H1 (cell line): Measurements from ENCODE around the gene ZNF334.

ENCODE experiments used
- CHD1 ChIP-seq: IDR thresholded peaks from 2 replicates; pipeline ENCODE4 v1.6.1; 2012; ENCODE audit warnings: low read depth, low read length, improper control_type of control experiment
- GTF2F1 ChIP-seq: IDR thresholded peaks from 2 replicates; pipeline ENCODE4 v1.6.1; 2012; ENCODE audit warnings: low read depth, low read length, improper control_type of control experiment, borderline replicate concordance
- SIX5 ChIP-seq: IDR thresholded peaks from 2 replicates; pipeline ENCODE4 v1.6.1; 2011; ENCODE audit warnings: mild to moderate bottlenecking, low read depth, low read length
- SUZ12 ChIP-seq: fragments of 200-600 bp; sonication (generic); IDR thresholded peaks from 2 replicates; pipeline ENCODE4 v1.6.1; 2012; ENCODE audit warnings: mild to moderate bottlenecking, inconsistent platforms, low read length, moderate library complexity, mixed read lengths
- TF ChIP-seq, protein P1 (sequence below), 3 experiments: IDR thresholded peaks; 1 replicate in 2 of 3; 2 replicates in 1 of 3; pipeline versions ENCODE4 v1.5.1 to v1.6.1; 2011; ENCODE audit warnings: low read length in 3 of 3, mild to moderate bottlenecking in 3 of 3, inconsistent platforms in 2 of 3, low read depth in 1 of 3, moderate library complexity in 1 of 3; ENCODE audit not compliant: insufficient read depth in 1 of 3; ENCODE audit errors: control extremely low read depth in 1 of 3

DNA sequence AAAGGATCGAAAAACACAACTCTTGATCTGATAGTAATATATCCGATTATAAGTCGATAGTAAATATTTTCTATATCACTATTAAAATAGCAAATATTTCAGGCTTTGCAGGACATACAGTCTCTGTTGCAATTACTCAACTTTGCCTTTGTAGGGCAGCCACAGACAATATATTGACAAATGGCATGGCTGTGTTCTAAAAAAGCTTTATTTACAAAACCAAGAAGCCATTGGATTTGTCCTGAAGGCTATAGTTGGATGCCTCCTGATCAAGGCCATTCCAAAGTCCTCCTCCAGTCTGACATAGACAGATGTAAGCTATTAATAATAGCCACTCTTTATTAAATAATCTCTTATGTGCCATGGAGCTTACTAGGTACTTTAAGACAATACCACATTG is 31.2 kb upstream of the ZNF334 start:
- TF ChIP-seq CHD1 (no peak), GTF2F1 (no peak), SUZ12 (no peak), SIX5 (no peak)
- TF ChIP-seq, protein P1, sequence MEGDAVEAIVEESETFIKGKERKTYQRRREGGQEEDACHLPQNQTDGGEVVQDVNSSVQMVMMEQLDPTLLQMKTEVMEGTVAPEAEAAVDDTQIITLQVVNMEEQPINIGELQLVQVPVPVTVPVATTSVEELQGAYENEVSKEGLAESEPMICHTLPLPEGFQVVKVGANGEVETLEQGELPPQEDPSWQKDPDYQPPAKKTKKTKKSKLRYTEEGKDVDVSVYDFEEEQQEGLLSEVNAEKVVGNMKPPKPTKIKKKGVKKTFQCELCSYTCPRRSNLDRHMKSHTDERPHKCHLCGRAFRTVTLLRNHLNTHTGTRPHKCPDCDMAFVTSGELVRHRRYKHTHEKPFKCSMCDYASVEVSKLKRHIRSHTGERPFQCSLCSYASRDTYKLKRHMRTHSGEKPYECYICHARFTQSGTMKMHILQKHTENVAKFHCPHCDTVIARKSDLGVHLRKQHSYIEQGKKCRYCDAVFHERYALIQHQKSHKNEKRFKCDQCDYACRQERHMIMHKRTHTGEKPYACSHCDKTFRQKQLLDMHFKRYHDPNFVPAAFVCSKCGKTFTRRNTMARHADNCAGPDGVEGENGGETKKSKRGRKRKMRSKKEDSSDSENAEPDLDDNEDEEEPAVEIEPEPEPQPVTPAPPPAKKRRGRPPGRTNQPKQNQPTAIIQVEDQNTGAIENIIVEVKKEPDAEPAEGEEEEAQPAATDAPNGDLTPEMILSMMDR (IDR thresholded peaks at IDR 0.05; ENCODE audit: control extremely low read depth in 1 of 3, insufficient read depth in 1 of 3, low read depth in 1 of 3, low read length in 3 of 3) = peak in 1 of 3 experiments; percentile 6; a peak in 1 of 4 replicates
